ENCODE results near the gene BTG1.

Gene BTG1

DNA sequence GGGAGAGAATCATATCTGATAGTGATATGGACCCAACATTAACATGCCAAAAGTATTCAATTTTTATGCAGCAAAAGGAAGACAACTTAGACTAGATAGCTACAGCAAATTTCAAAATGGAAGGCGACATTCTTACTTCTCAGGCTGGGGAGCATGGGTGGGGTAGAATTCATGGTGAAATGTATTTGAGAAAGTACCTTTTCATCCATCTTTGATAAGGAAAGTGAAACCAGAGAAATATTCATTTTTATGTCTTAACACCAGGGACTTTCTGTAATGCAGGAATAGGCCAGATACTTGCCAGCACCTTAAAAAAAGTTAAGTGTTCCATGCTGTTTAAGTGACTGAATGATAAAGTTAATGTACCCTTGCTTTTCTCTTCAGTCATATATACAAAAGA lies 13.4 kb downstream of the BTG1 start:
- no peak for DNase-seq

DNA sequence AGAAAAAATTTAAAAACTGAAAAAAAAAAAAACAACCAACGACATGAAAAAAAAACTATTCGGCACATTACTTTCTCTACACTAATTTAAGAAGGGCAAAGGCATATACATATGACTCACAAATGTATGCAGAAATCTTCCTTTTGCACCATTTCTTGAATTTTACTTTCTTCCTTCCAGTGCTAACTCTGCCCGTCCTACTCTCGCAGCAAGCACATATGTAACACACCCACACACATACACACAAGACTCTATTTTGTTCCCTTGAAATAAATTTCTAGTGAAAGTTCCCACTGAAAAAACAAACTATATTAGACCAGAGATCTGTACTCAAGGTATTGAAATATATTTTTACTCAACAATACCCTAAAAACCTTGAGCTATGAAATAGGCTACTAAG lies 14.6 kb downstream of the BTG1 start:
- no peak for DNase-seq

DNA sequence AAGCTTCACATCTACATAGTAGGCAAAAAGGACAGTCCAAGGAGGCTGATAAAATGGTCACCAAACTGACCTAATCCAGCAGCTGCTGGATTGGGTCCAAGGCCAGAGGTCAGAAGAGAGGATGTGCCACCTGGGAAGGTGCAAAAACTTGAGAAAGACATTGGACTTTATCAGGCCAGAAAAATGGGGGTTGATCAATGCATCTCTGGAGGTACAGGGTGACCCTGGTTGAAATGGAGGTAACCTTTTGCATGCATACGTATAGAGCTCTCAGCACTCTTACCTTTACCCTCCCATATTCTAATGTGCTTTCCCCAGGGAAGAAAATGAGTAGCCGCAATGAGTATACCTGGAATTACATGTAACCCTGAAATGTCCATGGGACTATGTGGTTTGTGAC lies 16.0 kb downstream of the BTG1 start:
- no peak for DNase-seq

- no peak for DNase-seq
Measured at GRCh38 chr12:92128612-92129011, 17.0 kb downstream of the BTG1 start.

- DNase-seq, result no peak
Measured at GRCh38 chr12:92124689-92125029, 21.0 kb downstream of the BTG1 start.

DNA sequence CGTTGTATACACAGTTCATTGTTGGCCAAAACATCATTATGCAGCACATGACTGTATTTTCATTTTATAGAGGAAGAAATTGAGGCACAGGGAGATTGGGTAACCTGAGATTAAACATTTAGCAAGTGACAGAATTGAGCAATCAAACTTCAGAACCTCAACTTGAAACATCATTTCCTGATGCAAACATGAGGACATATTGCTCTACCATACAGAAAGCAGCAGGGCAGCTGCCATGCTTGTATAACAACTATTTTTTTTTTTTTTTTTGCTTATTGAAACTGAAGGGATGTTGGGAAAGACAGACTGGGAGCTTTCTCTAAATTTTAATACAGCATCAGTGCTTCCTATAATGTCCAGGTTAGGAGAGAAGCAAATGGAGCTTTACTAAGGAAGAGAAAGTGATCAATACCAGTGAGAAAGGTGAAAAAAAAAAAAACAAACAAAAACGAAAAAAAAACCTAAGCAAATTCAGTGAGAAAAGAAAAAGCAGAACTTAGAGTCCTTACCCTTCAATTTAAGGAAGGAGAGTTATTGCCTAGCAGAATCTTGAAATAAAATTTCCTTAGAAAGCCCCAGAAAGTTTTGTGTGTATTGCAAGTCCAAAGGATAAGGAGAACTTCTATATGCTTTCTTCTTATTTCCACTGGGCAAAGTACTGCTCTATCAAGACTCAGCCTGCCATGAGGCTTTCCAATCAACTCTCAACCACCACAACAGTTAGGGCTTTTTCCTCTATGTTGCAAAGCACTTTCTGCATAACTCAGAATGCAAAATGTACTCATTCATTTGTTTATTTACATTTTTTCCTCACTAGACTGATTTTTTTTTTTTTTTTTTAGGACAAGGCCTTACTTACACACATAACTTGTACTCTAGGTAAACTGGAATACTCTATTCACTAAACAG lies 21.6 kb downstream of the BTG1 start:
- no peak for DNase-seq

- DNase-seq, result no peak
Measured at GRCh38 chr12:92122941-92123779, 22.5 kb downstream of the BTG1 start.

DNA sequence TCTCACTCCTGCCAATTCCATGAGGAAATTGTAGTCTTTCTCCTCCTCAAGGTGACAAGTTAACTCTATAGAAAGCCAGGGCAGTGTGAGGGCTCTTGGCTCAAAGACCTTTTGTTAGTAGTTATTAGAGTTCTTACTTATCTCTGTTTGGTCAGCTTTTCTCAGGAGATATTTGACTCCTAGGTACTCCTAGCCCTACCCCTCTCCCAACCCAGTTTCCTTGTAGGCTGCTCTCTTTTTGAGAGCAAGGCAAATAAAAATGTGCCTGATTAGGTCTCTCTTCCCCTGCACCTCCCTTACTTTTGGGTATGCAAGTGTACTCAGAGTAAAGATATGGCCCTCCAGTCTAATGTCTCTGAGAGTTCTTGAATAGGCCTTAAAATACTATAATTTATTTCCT lies 23.8 kb downstream of the BTG1 start:
- no peak for DNase-seq

DNA sequence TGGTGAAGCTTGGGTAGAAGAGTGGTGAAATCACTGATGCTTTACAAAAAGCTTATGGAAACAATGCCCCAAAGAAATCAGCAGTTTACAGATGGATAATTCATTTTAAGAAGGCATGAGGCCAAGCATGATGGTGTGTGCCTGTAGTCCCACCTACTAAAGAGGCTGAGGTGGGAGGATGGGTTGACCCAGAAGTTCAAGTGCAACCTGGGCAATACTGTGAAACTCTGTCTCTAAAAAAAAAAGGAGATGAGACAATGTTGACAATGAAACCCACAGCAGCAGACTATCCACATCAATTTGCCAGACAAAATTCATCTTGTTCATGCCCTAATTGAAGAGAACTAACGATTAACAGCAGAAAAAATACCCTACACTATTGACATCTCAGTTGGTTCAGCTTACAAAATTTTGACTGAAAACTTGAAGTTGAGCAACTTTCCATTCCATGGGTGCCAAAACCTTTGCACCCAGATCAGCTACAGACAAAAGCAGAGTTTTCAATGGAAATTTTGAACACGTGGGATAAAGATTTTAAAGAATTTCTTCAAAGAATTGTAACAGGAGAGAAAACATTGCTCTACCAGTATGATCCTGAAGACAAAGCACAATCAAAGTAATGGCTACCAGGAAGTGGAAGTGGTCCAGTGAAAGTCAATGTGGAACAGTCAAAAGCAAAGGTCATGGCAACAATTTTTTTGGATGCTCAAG lies 26.7 kb downstream of the BTG1 start:
- DNase-seq, result no peak

DNA sequence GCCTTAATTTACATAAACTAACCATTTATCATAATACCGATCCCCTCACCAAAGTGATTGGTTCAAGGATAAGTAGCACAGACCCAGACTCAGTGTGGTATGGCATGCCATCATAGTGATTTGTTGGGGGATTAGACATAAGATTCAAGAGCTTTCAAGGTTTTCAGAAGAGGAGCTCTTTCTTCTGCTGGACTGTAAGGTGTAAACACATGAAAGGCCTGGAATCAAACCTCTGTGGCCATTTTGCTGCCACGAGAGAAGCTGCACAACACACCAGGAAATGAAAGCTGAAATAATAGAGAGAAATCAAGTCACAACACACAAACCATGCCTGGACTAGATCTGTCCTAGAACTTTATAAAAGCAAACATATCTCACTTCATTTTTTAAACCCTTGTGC lies 30.8 kb downstream of the BTG1 start:
- DNase-seq, result no peak

- no peak for DNase-seq
Measured at GRCh38 chr12:92111256-92111655, 34.4 kb downstream of the BTG1 start.

GRCh38 chr12:92110083-92110640 lies 35.5 kb downstream of the BTG1 start:
- no peak for DNase-seq

GRCh38 chr12:92109613-92110012 lies 36.0 kb downstream of the BTG1 start:
- DNase-seq, result no peak

DNA sequence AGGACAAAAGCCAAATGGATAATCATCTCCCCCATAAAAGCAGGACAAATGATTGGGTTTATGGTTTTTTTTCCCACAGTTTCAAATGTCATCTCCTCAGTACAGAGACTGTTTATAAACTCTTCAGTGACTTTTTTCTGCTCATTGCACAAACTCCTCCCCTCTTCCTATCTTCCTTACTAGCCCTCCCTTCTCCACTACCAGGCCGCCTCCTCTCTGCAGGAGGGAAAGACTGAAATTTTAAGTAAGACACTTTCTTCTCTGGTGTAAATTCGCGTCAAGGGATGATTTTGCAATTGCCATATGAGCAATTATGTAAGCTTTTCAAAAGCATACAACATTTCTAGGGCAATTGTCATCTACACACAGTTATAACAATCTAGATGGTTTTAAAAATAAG lies 37.0 kb downstream of the BTG1 start:
- DNase-seq, result no peak

GRCh38 chr12:92107621-92108131 lies 38.0 kb downstream of the BTG1 start:
- no peak for DNase-seq

GRCh38 chr12:92107094-92107493 lies 38.6 kb downstream of the BTG1 start:
- no peak for DNase-seq

GRCh38 chr12:92105676-92106075 lies 40.0 kb downstream of the BTG1 start:
- no peak for DNase-seq

- no peak for DNase-seq
Measured at GRCh38 chr12:92105110-92105509, 40.5 kb downstream of the BTG1 start.

GRCh38 chr12:92102606-92103005 lies 43.0 kb downstream of the BTG1 start:
- DNase-seq, result no peak

DNA sequence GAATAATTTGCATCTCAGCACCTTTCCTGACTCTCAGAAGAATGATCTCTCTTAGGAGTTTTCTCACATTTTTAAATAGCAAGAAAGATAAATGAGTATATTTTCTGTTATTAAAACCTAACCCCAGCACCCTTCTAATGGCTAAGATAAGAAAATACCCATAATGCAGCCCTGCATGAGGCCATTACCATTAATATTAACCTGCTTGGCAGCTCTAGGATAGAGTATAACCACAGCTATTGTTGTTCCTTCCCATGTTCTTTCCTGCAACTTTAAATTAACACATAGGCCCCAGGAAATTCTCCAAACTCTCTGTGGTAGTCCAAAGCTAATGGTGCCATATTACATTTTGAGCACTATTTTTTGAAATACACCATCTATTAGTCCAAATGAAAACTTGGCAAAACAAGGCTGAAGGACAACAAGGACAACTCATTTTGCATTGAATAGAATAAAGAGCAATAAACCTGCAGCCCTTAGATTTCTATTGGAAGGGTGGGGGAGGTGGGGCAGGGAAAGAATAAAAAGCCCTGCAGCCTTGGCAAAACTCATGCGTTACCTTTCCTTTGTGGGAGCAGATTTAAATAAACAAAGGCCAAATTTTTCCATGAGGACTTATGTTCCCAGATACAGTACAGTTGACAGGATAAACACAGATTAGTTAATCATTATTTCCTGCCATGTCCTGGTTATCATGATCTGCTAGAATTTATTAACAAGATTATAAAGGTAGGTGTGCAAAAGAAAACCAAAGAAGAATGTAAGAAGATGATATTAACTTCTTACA lies 46.9 kb downstream of the BTG1 start:
- no peak for DNase-seq

DNA sequence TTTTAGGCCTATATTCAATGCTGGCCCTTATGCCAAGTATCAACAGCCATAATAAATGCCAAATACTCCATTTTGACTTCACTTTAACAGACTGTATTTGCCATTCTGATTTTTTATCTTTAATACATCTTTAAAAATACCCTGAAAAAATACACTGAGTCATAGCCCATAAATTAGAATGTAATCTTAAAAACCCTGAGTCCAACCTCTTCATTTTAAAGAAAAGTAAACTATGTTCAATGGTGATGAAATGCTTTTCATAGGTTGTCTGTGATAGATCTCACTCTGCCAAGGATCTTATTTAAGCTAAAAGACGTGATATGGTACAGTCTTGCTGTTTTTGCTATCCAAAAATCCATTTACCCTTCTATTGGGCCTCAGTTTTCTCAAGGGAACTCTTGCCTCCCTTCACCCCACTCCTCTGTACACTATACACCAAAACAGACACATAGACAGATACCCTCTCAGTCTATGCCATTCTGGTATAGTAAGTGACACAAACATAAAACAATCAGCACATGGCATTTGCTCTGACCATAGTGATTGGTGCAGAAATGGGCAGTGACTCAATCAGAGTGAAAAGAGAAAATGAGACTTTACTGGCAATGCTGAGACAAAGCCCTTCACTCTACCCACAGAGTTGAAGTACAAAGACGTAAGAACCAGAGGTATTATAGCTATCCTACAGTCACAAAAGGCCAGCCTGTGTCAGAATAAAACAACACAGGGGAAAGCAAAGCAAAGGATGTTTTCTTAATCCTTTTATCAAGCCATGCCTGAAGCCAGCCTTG lies 49.1 kb downstream of the BTG1 start:
- DNase-seq, result no peak

Data from CD4-positive, alpha-beta T cell treated with Interferon gamma for 1 hour (primary cell).